ENCODE measurements around the gene FRYL.

Gene FRYL

GRCh38 chr4:48602763-48603162 is 177.3 kb downstream of the FRYL start:
- DNase-seq, result no peak

GRCh38 chr4:48602222-48602621 is 177.9 kb downstream of the FRYL start:
- DNase-seq, result no peak

GRCh38 chr4:48596336-48596735 is 183.7 kb downstream of the FRYL start:
- no peak for DNase-seq

GRCh38 chr4:48594180-48594579 is 185.9 kb downstream of the FRYL start:
- no peak for DNase-seq

GRCh38 chr4:48591372-48591771 is 188.7 kb downstream of the FRYL start:
- no peak for DNase-seq

- DNase-seq, result no peak
Observed at GRCh38 chr4:48590884-48591283, 189.2 kb downstream of the FRYL start.

GRCh38 chr4:48589098-48589445 is 191.0 kb downstream of the FRYL start:
- no peak for DNase-seq

- DNase-seq, result no peak
Observed at GRCh38 chr4:48588230-48589097, 191.6 kb downstream of the FRYL start.

GRCh38 chr4:48585401-48585800 is 194.7 kb downstream of the FRYL start:
- DNase-seq, result no peak

- DNase-seq, result peak; percentile 45 to 51
Observed at GRCh38 chr4:48578132-48578968, 201.7 kb downstream of the FRYL start.

- DNase-seq, result no peak
Observed at GRCh38 chr4:48575964-48576363, 204.1 kb downstream of the FRYL start.

- no peak for DNase-seq
Observed at GRCh38 chr4:48571471-48571870, 208.6 kb downstream of the FRYL start.

GRCh38 chr4:48570646-48571220 is 209.3 kb downstream of the FRYL start:
- DNase-seq, result no peak

GRCh38 chr4:48566034-48566384 is 214.1 kb downstream of the FRYL start:
- DNase-seq, result no peak

- no peak for DNase-seq
Observed at GRCh38 chr4:48565362-48566033, 214.6 kb downstream of the FRYL start.

GRCh38 chr4:48564151-48564550 is 215.9 kb downstream of the FRYL start:
- no peak for DNase-seq

- DNase-seq, result no peak
Observed at GRCh38 chr4:48558819-48559218, 221.3 kb downstream of the FRYL start.

- no peak for DNase-seq
Observed at GRCh38 chr4:48558026-48558425, 222.1 kb downstream of the FRYL start.

- DNase-seq, result no peak
Observed at GRCh38 chr4:48557478-48557877, 222.6 kb downstream of the FRYL start.

- no peak for DNase-seq
Observed at GRCh38 chr4:48556268-48556667, 223.8 kb downstream of the FRYL start.

- no peak for DNase-seq
Observed at GRCh38 chr4:48554606-48555005, 225.5 kb downstream of the FRYL start.

GRCh38 chr4:48553720-48554119 is 226.4 kb downstream of the FRYL start:
- no peak for DNase-seq

- peak in 1 of 2 experiments; percentile 17 for DNase-seq
Observed at GRCh38 chr4:48546336-48546735, 233.7 kb downstream of the FRYL start.
